ENCODE measurements around the gene SDF4.

DNA sequence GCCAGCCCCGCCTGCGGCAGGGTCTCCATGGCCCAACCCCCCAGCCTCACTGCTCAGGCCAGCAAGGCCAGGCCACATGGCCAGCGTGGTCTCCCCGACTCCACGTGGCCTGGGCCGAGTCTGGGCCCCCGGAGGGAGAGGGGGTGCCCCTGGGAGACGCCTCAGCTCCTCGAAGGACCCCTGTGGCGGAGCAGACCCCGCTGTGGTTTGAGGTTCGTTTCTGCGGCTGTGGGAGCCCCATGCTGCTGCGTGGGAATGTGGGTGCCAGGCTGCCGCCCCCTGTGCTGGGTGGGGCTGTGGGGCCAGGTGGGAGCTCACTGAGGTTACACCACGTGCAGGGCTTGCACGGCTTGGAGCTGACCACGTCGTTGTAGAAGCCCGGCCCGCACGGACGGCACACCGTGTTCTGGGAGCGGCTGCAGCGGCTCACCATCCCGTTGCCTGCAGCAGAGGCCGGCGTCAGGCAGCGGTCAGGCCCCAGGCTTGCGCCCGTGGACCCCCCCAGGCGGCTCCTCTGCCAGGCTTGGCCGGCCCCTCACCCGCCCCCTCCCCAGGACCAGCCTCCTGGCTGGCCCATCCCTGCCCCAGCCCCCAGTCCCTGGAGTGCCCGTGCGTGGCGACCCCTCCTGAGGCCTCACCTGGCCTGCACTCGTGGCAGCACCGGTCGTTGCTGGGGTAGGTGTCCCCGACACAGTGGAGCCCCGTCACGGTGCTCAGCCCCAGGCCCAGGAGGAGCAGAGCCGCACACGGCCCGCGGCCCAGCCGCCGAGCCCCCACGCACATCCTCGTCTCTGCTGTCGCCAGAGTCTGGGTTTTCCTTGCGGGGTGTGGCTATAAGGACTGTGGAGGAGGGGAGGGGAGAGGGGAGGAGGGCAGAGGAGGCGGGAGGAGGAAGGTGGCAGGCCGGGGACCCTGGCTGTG, 18.2 kb downstream of the SDF4 start, which contains the start of gene TNFRSF4:
- TF ChIP-seq, protein P1, sequence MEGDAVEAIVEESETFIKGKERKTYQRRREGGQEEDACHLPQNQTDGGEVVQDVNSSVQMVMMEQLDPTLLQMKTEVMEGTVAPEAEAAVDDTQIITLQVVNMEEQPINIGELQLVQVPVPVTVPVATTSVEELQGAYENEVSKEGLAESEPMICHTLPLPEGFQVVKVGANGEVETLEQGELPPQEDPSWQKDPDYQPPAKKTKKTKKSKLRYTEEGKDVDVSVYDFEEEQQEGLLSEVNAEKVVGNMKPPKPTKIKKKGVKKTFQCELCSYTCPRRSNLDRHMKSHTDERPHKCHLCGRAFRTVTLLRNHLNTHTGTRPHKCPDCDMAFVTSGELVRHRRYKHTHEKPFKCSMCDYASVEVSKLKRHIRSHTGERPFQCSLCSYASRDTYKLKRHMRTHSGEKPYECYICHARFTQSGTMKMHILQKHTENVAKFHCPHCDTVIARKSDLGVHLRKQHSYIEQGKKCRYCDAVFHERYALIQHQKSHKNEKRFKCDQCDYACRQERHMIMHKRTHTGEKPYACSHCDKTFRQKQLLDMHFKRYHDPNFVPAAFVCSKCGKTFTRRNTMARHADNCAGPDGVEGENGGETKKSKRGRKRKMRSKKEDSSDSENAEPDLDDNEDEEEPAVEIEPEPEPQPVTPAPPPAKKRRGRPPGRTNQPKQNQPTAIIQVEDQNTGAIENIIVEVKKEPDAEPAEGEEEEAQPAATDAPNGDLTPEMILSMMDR (IDR thresholded peaks at IDR 0.05), result no peak
- TF ChIP-seq POLR2A (IDR thresholded peaks at IDR 0.05), result no peak
